ENCODE results near the gene DNMT3B.

The DNMT3B gene

GRCh38 chr20:32828029-32828680 is 66.0 kb downstream of the DNMT3B start:
- peak; percentile 44 to 71 (median 63) for DNase-seq

GRCh38 chr20:32829311-32830005 is 67.3 kb downstream of the DNMT3B start:
- DNase-seq: peak in 1 of 3 donors; percentile 22

- DNase-seq: peak; percentile 89 to 94 (median 89)
Measured at GRCh38 chr20:32830437-32830836, 68.3 kb downstream of the DNMT3B start.

GRCh38 chr20:32831982-32832381 is 69.8 kb downstream of the DNMT3B start:
- DNase-seq: no peak

GRCh38 chr20:32832664-32833063 is 70.5 kb downstream of the DNMT3B start:
- no peak for DNase-seq

- DNase-seq: no peak
Measured at GRCh38 chr20:32834972-32835371, 72.8 kb downstream of the DNMT3B start.

GRCh38 chr20:32837157-32837556 is 75.0 kb downstream of the DNMT3B start:
- no peak for DNase-seq

GRCh38 chr20:32839227-32839981 is 77.2 kb downstream of the DNMT3B start:
- no peak for DNase-seq

- DNase-seq: no peak
Measured at GRCh38 chr20:32839982-32840285, 77.7 kb downstream of the DNMT3B start.

GRCh38 chr20:32841174-32841573 is 79.0 kb downstream of the DNMT3B start:
- DNase-seq: no peak

- DNase-seq: no peak
Measured at GRCh38 chr20:32841632-32842031, 79.4 kb downstream of the DNMT3B start.

- no peak for DNase-seq
Measured at GRCh38 chr20:32842688-32843524, 80.7 kb downstream of the DNMT3B start.

- DNase-seq: no peak
Measured at GRCh38 chr20:32845786-32846185, 83.6 kb downstream of the DNMT3B start.

GRCh38 chr20:32846852-32847251 is 84.7 kb downstream of the DNMT3B start:
- no peak for DNase-seq

GRCh38 chr20:32847964-32848363 is 85.8 kb downstream of the DNMT3B start:
- no peak for DNase-seq

- DNase-seq: no peak
Measured at GRCh38 chr20:32848846-32849245, 86.7 kb downstream of the DNMT3B start.

- no peak for DNase-seq
Measured at GRCh38 chr20:32849577-32849976, 87.4 kb downstream of the DNMT3B start.

- no peak for DNase-seq
Measured at GRCh38 chr20:32855387-32855786, 93.2 kb downstream of the DNMT3B start.

- no peak for DNase-seq
Measured at GRCh38 chr20:32858189-32858588, 96.0 kb downstream of the DNMT3B start.
